ENCODE results near the gene MAP3K6. TPM values are rescaled to one million over a fixed set of nuclear protein-coding genes. Genes with fewer than 3 reads are reported as not detected.

Gene MAP3K6
- total RNA-seq, 1 experiment from 2014 or later: 7.7 TPM

GRCh38 chr1:27353629-27354028 is 13.1 kb downstream of the MAP3K6 start:
- Histone ChIP-seq H4K91ac (ENCODE audit: insufficient read length, low read depth, low read length) (no peak overlapping the region), H2BK5ac (ENCODE audit: insufficient read length, low read length) (no peak overlapping the region), H4K20me1 (ENCODE audit: control insufficient read depth, insufficient read depth, insufficient read length) (no peaks in the 10 kb centered on the region), H3K4ac (ENCODE audit: low read depth, low read length) (no peak overlapping the region), H4K8ac (replicated peaks; ENCODE audit: insufficient read length, low read depth, low read length) (no peak overlapping the region), H3K4me2 (ENCODE audit: insufficient read depth, insufficient read length, low read length) (no peak overlapping the region), H2BK20ac (ENCODE audit: low read depth, low read length, poor library complexity, severe bottlenecking) (no peak overlapping the region), H2AFZ (ENCODE audit: low read length) (no peak overlapping the region), H2AK5ac (ENCODE audit: insufficient read length, low read length) (no peak overlapping the region), H3K79me1 (ENCODE audit: insufficient read depth, low read depth, low read length, poor library complexity, severe bottlenecking) (no peaks in the 10 kb centered on the region), H2BK120ac (ENCODE audit: low read depth, low read length, poor library complexity, severe bottlenecking) (no peak overlapping the region), H3K27ac (ENCODE audit: insufficient read length, low read depth, low read length) (no peak overlapping the region), H3K9me3 (ENCODE audit: control insufficient read depth, low read depth, low read length) (no peaks in the 10 kb centered on the region), H3K4me1 (ENCODE audit: insufficient read depth, low read length) (no peaks in the 10 kb centered on the region), H3K23me2 (ENCODE audit: insufficient read length, low read depth, low read length, poor library complexity, severe bottlenecking) (peaks cover 21% of the 10 kb centered on the region), H3K56ac (ENCODE audit: insufficient read length, low read depth, low read length) (no peak overlapping the region), H3K27me3 (ENCODE audit: insufficient read depth, low read length) (peaks cover 2% of the 10 kb centered on the region; the same call in 1 of the 2 replicates), H2BK15ac (ENCODE audit: low read depth, low read length) (no peak overlapping the region), H3K9ac (ENCODE audit: extremely low read depth, insufficient read length, low read length) (no peak overlapping the region), H3T11ph (ENCODE audit: low read length) (no peak overlapping the region), H3K18ac (ENCODE audit: insufficient read length, low read depth, low read length) (no peak overlapping the region), H3K23ac (ENCODE audit: insufficient read length, low read depth, low read length) (no peak overlapping the region), H4K5ac (ENCODE audit: insufficient read length, low read depth, low read length) (no peak overlapping the region), H2BK12ac (ENCODE audit: insufficient read length, low read depth, low read length) (no peak overlapping the region), H3K79me2 (ENCODE audit: insufficient read depth, low read length) (no peaks in the 10 kb centered on the region), H3K14ac (ENCODE audit: insufficient read depth, low read length) (no peak overlapping the region)
- Mint-ChIP-seq H3K4me1 (peaks cover 12 to 24% of the 10 kb centered on the region in 2 experiments), H3K27ac (no peak overlapping the region), H3K9me3 (no peaks in the 10 kb centered on the region), H3K4me3 (no peak overlapping the region; a peak in 1 of 5 replicates), H3K36me3 (ENCODE audit: insufficient read depth in 1 of 3, low read depth in 3 of 3) (peaks cover 0 to 7% (median 0%) of the 10 kb centered on the region in 3 experiments; a peak in 3 of 7 replicates), H3K27me3 (ENCODE audit: low read depth) (peaks cover 37% of the 10 kb centered on the region)
- TF ChIP-seq CTCF (conservative IDR thresholded peaks at IDR 0.05): no peak
- WGBS (ENCODE audit: extremely low coverage, insufficient read length, low lambda C conversion rate): no CpG with 5 or more reads among the region's 3 CpGs
- no peak for DNase-seq

All from H9 (cell line).